Activated naive CD8-positive, alpha-beta T cell treated with anti-CD3 and anti-CD28 coated beads for 36 hours (primary cell): Measurements from ENCODE around the gene BFSP2. TPM values are rescaled to one million over a fixed set of nuclear protein-coding genes. Genes with fewer than 3 reads are reported as not detected.
"Not testable (repeated sequence)": the region's sequence is repeated elsewhere in the genome, so short reads cannot be mapped to it uniquely, and the experiment has no call there.

Source experiments
- DNase-seq: peaks from one replicate; pipeline ENCODE4 v3.0.0; 2021
- H3K27ac Mint-ChIP-seq: one replicate; pipeline ENCODE4 v1.8.0; 2022; ENCODE audit warnings: mild to moderate bottlenecking, moderate library complexity, mixed read lengths
- H3K27me3 Mint-ChIP-seq: one replicate; pipeline ENCODE4 v1.8.0; 2022; ENCODE audit warnings: mild to moderate bottlenecking, mixed read lengths
- H3K36me3 Mint-ChIP-seq: one replicate; pipeline ENCODE4 v1.8.0; 2021; ENCODE audit warnings: mild to moderate bottlenecking, mixed read lengths
- H3K4me1 Mint-ChIP-seq: one replicate; pipeline ENCODE4 v1.8.0; 2021; ENCODE audit warnings: mixed read lengths
- H3K4me3 Mint-ChIP-seq: one replicate; pipeline ENCODE4 v1.8.0; 2022; ENCODE audit warnings: mild to moderate bottlenecking, moderate library complexity, mixed read lengths
- H3K9me3 Mint-ChIP-seq: one replicate; pipeline ENCODE4 v1.8.0; 2022; ENCODE audit warnings: mixed read lengths
- total RNA-seq, 2 experiments: library from RNA; stranded (reverse); gene quantifications; one replicate each; pipeline ENCODE4 v1.2.3, GENCODE V29; 2021

BFSP2 gene
- total RNA-seq, 2 experiments from 2014 or later = not detected

- Mint-ChIP-seq H3K4me1 (peaks cover 33% of the 10 kb centered on the region), H3K36me3 (peaks cover 4% of the 10 kb centered on the region), H3K27ac (no peak overlapping the region), H3K4me3 (no peak overlapping the region), H3K27me3 (no peaks in the 10 kb centered on the region), H3K9me3 (no peaks in the 10 kb centered on the region)
- DNase-seq = no peak
Measured at GRCh38 chr3:133472242-133472641, 72.4 kb downstream of the BFSP2 start.

GRCh38 chr3:133472889-133473288 lies 73.0 kb downstream of the BFSP2 start:
- H3K27ac Mint-ChIP-seq = no peak overlapping the region
- H3K4me1 Mint-ChIP-seq = peaks cover 33% of the 10 kb centered on the region
- no peak overlapping the region for H3K4me3 Mint-ChIP-seq
- DNase-seq = no peak
- no peaks in the 10 kb centered on the region for H3K9me3 Mint-ChIP-seq
- H3K36me3 Mint-ChIP-seq = peaks cover 4% of the 10 kb centered on the region
- H3K27me3 Mint-ChIP-seq = no peaks in the 10 kb centered on the region

- not testable (repeated sequence) for H3K27ac Mint-ChIP-seq, H3K36me3 Mint-ChIP-seq, DNase-seq, H3K27me3 Mint-ChIP-seq, H3K4me3 Mint-ChIP-seq, H3K9me3 Mint-ChIP-seq
- peaks cover 37% of the 10 kb centered on the region for H3K4me1 Mint-ChIP-seq
Measured at GRCh38 chr3:133473472-133474191, 73.8 kb downstream of the BFSP2 start.

GRCh38 chr3:133474251-133474801 lies 74.5 kb downstream of the BFSP2 start:
- H3K9me3 Mint-ChIP-seq = no peaks in the 10 kb centered on the region
- no peaks in the 10 kb centered on the region for H3K27me3 Mint-ChIP-seq
- H3K36me3 Mint-ChIP-seq = peaks cover 4% of the 10 kb centered on the region
- peaks cover 41% of the 10 kb centered on the region for H3K4me1 Mint-ChIP-seq
- no peak overlapping the region for H3K4me3 Mint-ChIP-seq
- H3K27ac Mint-ChIP-seq = no peak overlapping the region
- no peak for DNase-seq

DNA sequence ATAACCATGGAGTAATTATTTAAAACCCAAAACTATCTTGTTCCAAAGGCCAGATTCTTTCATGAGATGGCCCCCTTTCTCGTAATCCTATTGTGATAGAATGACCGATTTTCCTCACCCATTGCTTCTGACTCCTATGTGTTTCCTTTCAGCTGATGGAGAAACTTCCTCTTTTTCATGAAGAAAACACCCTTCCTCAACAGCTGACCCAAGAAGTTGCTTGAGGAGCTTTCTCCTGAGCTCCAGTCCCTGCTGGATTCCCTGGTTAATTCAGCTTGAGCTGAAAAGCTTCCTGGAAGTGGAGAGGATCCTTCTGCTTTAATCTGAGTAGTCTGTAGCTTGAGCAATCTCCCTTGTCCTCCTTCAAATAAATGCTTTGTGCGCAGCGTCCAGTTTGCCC lies 75.0 kb downstream of the BFSP2 start:
- Mint-ChIP-seq H3K9me3 (no peaks in the 10 kb centered on the region), H3K4me3 (no peak overlapping the region), H3K27me3 (no peaks in the 10 kb centered on the region), H3K27ac (peak overlapping the region; percentile 49), H3K4me1 (peaks cover 45% of the 10 kb centered on the region), H3K36me3 (peaks cover 4% of the 10 kb centered on the region)
- no peak for DNase-seq

- peaks cover 49% of the 10 kb centered on the region for H3K4me1 Mint-ChIP-seq
- no peaks in the 10 kb centered on the region for H3K9me3 Mint-ChIP-seq
- peaks cover 4% of the 10 kb centered on the region for H3K36me3 Mint-ChIP-seq
- no peaks in the 10 kb centered on the region for H3K27me3 Mint-ChIP-seq
- H3K27ac Mint-ChIP-seq = peak overlapping the region; percentile 49
- DNase-seq = peak; percentile 30
- H3K4me3 Mint-ChIP-seq = no peak overlapping the region
Measured at GRCh38 chr3:133475245-133476010, 75.6 kb downstream of the BFSP2 start.

GRCh38 chr3:133476971-133477375 lies 77.1 kb downstream of the BFSP2 start:
- no peak for DNase-seq
- Mint-ChIP-seq H3K4me3 (no peak overlapping the region), H3K9me3 (peaks cover 2% of the 10 kb centered on the region), H3K36me3 (peaks cover 1% of the 10 kb centered on the region), H3K4me1 (peaks cover 56% of the 10 kb centered on the region), H3K27ac (no peak overlapping the region), H3K27me3 (no peaks in the 10 kb centered on the region)

GRCh38 chr3:133477487-133477886 lies 77.6 kb downstream of the BFSP2 start:
- Mint-ChIP-seq H3K4me1 (peaks cover 56% of the 10 kb centered on the region), H3K9me3 (peaks cover 2% of the 10 kb centered on the region), H3K36me3 (peaks cover 1% of the 10 kb centered on the region), H3K4me3 (no peak overlapping the region), H3K27ac (no peak overlapping the region), H3K27me3 (no peaks in the 10 kb centered on the region)
- DNase-seq = no peak

DNA sequence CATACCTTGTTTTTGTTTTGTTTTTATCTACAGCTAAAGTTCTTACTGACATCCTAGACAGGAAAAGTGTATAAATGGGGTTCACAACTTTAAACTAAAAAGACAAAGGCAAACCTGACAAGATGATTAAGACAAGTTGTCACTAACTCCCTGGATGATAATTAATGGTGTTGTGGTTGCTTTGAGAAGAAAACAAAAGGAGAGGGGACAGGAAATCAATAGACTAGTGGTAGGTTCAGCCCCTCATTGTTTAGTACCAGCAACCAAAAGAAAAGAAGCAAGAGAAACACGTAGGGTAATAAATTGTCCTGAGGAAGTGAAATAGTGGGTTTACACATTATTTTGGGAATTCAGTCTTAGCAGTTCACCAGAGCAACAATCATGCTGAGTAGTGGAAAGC lies 78.8 kb downstream of the BFSP2 start:
- Mint-ChIP-seq H3K4me3 (no peak overlapping the region), H3K27me3 (no peaks in the 10 kb centered on the region), H3K27ac (peak overlapping the region; percentile 1), H3K4me1 (peaks cover 56% of the 10 kb centered on the region), H3K36me3 (peaks cover 5% of the 10 kb centered on the region), H3K9me3 (peaks cover 5% of the 10 kb centered on the region)
- no peak for DNase-seq

DNA sequence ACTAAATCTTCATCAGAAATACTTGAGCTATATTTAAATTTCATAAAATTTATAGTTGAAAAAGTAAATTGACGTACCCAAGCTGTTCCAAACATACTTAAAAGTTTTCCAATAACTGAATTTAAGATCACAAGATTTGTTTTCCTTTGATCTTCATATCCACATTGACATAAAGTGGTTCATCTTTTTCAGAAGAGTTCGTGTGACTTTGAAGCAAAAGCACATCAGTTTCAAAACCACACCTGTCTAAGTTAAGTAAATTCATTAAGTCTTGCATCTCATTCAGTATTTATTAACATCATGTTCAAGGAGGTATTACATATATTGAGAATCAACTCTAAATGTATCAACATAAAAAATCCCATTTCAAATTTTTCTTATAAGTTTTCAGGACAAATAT lies 79.5 kb downstream of the BFSP2 start:
- Mint-ChIP-seq H3K27ac (no peak overlapping the region), H3K4me1 (peaks cover 56% of the 10 kb centered on the region), H3K9me3 (peaks cover 5% of the 10 kb centered on the region), H3K4me3 (no peak overlapping the region), H3K27me3 (no peaks in the 10 kb centered on the region), H3K36me3 (peaks cover 5% of the 10 kb centered on the region)
- no peak for DNase-seq

- H3K4me3 Mint-ChIP-seq = no peak overlapping the region
- H3K27me3 Mint-ChIP-seq = no peaks in the 10 kb centered on the region
- H3K27ac Mint-ChIP-seq = no peak overlapping the region
- H3K9me3 Mint-ChIP-seq = peaks cover 7% of the 10 kb centered on the region
- peaks cover 50% of the 10 kb centered on the region for H3K4me1 Mint-ChIP-seq
- DNase-seq = no peak
- peaks cover 5% of the 10 kb centered on the region for H3K36me3 Mint-ChIP-seq
Measured at GRCh38 chr3:133479895-133480669, 80.2 kb downstream of the BFSP2 start.

DNA sequence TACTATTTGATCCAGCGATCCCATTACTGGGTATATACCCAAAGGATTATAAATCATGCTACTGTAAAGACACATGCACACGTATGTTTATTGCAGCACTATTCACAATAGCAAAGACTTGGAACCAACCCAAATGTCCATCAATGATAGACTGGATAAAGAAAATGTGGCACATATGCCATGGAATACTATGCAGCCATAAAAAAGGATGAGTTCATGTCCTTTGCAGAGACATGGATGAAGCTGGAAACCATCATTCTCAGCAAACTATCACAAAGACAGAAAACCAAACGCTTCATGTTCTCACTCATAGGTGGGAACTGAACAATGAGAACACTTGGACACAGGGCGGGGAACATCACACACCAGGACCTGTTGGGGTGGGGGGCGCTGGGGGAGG lies 82.6 kb downstream of the BFSP2 start:
- H3K9me3 Mint-ChIP-seq, H3K4me3 Mint-ChIP-seq, H3K36me3 Mint-ChIP-seq, H3K27me3 Mint-ChIP-seq, H3K27ac Mint-ChIP-seq, DNase-seq: not testable (repeated sequence)
- peaks cover 32% of the 10 kb centered on the region for H3K4me1 Mint-ChIP-seq

DNA sequence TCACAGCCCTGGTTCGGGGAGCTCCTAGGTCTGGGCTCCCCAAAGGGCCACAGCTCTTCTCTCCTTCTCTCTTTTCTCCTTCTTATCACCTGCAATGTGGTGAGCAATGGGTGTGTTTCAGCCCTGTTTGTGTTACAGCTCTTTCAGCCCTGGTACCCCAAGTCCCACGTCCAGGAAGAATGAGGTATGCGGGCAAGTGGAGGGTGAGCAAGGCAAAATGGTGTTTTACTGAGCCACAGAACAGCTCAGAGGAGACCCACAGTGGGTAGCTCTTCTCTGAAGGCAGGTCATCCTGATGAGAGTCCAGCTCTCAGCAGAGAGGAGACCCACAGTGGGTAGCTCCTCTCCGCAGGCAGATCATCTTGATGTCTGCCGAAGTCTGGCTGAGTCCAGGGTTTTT lies 86.8 kb downstream of the BFSP2 start:
- peaks cover 7% of the 10 kb centered on the region for H3K36me3 Mint-ChIP-seq
- H3K27ac Mint-ChIP-seq = no peak overlapping the region
- H3K9me3 Mint-ChIP-seq = peaks cover 6% of the 10 kb centered on the region
- H3K4me1 Mint-ChIP-seq = peaks cover 40% of the 10 kb centered on the region
- no peak for DNase-seq
- H3K27me3 Mint-ChIP-seq = no peaks in the 10 kb centered on the region
- no peak overlapping the region for H3K4me3 Mint-ChIP-seq

DNA sequence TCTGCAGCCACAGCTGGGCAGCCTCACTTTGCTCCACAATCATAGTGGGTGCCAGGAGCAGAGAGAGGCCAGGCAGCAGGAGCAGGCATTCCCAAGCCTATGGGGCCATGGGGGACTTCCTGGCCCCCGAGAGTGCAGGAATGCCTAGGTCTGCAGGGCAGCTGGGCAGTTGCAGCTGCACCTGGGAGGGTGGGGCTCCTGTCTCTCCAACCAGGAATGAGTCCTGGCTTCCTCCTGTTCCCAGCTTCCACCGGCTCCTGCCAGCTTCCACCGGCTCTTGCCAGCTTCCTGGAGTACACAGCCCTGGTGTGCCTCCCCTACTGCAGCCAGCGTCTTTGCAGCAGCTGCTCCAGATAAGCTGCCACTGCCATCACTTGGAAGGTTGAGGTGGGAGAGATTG lies 87.3 kb downstream of the BFSP2 start:
- DNase-seq = no peak
- H3K27ac Mint-ChIP-seq = no peak overlapping the region
- H3K36me3 Mint-ChIP-seq = peaks cover 7% of the 10 kb centered on the region
- H3K9me3 Mint-ChIP-seq = peaks cover 6% of the 10 kb centered on the region
- no peaks in the 10 kb centered on the region for H3K27me3 Mint-ChIP-seq
- H3K4me1 Mint-ChIP-seq = peaks cover 45% of the 10 kb centered on the region
- H3K4me3 Mint-ChIP-seq = no peak overlapping the region
